ENCODE data around the gene PCID2. TPM values are rescaled to one million over a fixed set of nuclear protein-coding genes. Genes with fewer than 3 reads are reported as not detected.

PCID2 gene
- polyA plus RNA-seq: 41.0 and 49.2 TPM in 2 replicates

DNA sequence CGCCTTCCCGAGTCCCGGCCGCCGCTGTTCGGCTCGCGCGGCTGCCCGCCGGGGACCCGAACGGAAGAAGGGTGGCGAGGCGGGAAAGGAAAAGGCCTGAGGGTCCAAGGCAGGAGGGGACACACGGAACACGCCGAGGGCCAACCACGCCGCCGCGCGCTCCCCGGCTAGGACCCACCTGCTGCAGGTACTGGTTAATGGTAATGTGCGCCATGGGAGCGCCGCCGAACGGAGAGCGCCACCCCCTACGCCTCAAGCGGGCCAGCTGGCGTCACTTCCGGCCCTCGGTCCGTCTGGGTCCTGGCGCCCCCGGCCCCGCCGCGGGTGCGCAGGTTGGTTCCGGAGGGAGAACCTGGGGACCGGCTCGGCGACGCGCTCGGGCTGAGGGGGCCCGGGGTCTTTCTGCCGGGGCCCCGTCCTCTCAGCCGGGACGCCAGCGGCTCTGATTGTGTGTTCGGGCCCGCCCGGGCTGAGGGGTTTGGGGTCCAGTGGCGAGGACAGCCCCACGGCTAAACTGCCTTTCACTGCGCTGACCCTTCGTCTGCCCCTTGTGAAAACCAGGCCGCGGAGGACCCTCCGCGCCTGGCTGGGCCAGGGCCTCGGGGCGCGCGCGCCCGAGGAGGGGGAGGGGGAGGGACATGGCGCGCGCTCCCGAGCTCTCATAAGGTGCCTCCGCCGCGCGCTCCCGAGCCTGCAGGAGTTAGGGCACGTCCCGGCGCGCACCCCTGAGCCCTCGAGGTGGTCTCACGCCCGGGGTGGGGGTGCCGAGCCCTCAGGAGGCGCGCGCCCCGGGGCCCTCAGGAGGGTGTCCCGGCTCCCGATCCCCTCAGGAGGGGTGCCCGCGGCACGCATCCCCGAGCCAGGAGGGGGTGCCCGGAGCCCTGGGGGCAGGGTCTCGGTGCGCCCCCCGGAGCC lies at the start of gene PCID2:
PCID2 (minus strand) TSS at position 249 of the 915 bp plus-strand sequence; CDS start at position 214, 35 bp downstream.

DNA sequence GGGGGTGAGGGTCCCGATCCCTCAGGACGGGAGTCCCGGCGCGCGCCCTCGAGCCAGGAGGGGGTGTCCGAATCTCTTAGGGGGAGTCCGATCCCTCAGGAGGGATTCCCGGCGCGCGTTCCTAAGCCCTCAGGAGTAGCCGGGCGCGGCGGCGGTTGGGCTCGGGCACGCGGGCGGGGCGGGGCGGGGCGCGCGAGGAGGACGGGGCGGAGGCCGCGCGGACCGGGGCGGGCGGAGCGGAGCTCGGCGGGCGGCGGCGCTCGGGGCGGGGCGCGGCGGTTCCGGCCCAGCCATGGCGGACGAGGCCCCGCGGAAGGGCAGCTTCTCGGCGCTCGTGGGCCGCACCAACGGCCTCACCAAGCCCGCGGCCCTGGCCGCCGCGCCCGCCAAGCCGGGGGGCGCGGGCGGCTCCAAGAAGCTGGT lies 878 bp upstream of the PCID2 start, which contains the start of gene CUL4A:
CUL4A (plus strand) TSS at position 278 of the 423 bp plus-strand sequence; CDS start at position 293, 15 bp downstream.

DNA sequence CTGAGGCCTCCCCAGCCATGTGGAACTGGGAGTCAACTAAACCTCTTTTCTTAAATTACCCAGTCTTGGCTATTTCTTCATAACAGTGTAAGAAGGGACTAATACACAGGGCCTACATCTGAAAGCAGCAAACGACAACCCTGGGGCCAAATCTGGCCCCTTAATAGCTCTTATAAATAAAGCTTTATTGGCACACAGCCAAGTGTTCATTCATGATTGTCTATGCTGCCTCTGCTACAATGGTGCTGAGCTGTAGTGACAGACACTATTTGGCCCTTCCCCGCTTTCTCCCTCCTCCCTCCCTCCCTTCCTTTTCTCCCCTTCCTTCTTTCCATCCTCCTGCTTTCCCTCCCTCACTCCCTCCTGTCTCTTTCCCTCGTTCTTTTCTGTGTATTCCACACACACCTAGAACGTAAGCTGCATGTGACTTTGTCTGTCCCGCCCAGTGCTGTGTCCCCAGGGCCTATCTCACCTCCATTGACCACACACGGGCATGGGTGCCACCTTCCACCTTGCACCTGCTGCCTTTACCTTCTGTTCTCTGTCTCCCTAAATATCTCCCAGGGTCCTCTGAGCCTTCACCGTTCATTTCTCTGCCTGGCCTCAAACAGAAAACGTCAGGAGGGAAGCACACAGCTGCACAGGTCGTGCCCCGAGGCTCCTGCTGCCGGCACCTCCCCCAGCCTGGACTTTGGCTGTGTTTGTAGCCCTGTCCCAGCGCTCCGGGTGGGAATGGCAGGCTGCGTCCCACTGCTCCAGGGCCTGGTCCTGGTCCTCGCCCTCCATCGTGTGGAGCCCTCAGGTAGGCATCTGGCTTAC lies 50.3 kb downstream of the PCID2 start, which contains the start of gene PROZ:
PROZ (plus strand) TSS at position 720 of the 819 bp plus-strand sequence; CDS start at position 733, 13 bp downstream.

Other genes with a start within 250 kb of the PCID2 start
- 56.4 and 63.8 TPM in 2 replicates for gene MCF2L, start 239.5 kb downstream of the PCID2 start, polyA plus RNA-seq
- gene F7, start 102.9 kb downstream of the PCID2 start, polyA plus RNA-seq: 1.3 and 1.4 TPM in 2 replicates
- gene F10, start 85.9 kb downstream of the PCID2 start, polyA plus RNA-seq: 0.55 TPM in 1 of 2 replicates, not detected in the other
- not detected in 2 replicates for gene PROZ, start 50.0 kb downstream of the PCID2 start, polyA plus RNA-seq
- gene CUL4A, start 944 bp upstream of the PCID2 start, polyA plus RNA-seq: 20.1 and 26.1 TPM in 2 replicates
- gene LAMP1, start 88.6 kb upstream of the PCID2 start, polyA plus RNA-seq: 47.8 and 70.1 TPM in 2 replicates
- gene GRTP1, start 155.5 kb upstream of the PCID2 start, polyA plus RNA-seq: 7.5 and 9.7 TPM in 2 replicates
- 6.3 and 9.8 TPM in 2 replicates for gene ADPRHL1, start 244.8 kb upstream of the PCID2 start, polyA plus RNA-seq

Data from Purkinje cell (primary cell).